ENCODE data around the gene RBM19.

The RBM19 gene

DNA sequence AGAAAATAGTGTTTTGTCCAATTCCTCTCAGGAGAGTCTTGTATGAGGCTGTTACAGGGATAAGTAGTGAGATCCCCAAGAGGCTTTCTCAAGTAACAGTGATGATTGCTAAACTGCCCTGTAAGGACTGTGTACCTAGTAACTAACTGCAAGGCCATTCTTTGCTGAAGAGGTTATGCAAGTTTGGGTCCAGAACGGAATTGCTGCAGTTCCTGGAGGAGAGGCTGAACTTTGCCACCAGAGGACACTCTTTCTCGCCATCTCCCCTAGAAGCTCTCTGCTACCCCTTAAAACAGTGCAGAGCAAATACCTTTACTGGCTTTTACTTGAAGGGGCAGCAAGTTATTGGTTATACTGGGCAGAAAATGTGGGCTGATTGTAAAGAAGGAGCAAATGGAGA, 180.0 kb downstream of the RBM19 start:
- TF ChIP-seq FOXK2 (IDR thresholded peaks at IDR 0.05): no peak
- no peak for TF ChIP-seq ELF4 (IDR thresholded peaks at IDR 0.05)
- no peak for TF ChIP-seq FOXA1 (IDR thresholded peaks at IDR 0.05)
- no peak for TF ChIP-seq L3MBTL2 (conservative IDR thresholded peaks at IDR 0.05)
- no peak for TF ChIP-seq SP1 (IDR thresholded peaks at IDR 0.05)
- TF ChIP-seq FOXM1 (IDR thresholded peaks at IDR 0.05; ENCODE audit: borderline replicate concordance): no peak
- no peak for TF ChIP-seq BHLHE40 (IDR thresholded peaks at IDR 0.05; ENCODE audit: borderline replicate concordance)
- no peak for TF ChIP-seq NFRKB (IDR thresholded peaks at IDR 0.05)
- TF ChIP-seq, protein P1, sequence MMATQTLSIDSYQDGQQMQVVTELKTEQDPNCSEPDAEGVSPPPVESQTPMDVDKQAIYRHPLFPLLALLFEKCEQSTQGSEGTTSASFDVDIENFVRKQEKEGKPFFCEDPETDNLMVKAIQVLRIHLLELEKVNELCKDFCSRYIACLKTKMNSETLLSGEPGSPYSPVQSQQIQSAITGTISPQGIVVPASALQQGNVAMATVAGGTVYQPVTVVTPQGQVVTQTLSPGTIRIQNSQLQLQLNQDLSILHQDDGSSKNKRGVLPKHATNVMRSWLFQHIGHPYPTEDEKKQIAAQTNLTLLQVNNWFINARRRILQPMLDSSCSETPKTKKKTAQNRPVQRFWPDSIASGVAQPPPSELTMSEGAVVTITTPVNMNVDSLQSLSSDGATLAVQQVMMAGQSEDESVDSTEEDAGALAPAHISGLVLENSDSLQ (IDR thresholded peaks at IDR 0.05): no peak
- TF ChIP-seq ARNT (IDR thresholded peaks at IDR 0.05): no peak
- ChIA-PET POLR2A (no interaction called here), CTCF (no interaction called here)
- DNase-seq (ENCODE audit: extremely low spot score): no peak

DNA sequence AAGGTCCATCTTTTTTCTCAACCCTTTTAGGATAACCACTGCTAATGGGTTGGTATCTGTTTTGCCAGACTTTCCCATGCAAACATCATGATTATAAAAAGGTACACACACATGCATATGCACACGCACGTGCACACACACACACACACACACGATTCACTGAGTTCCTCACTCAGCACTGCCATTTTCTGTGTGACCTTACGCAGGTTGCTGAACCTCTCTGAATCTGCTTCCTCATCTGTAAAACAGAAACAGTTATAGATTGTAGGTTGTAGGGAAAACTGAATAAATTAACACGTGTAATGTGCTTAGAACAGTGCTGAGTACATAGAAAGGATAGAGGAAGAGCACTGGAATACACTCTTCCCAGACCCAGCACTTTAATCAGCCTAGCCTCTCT, 182.3 kb downstream of the RBM19 start:
- TF ChIP-seq L3MBTL2 (conservative IDR thresholded peaks at IDR 0.05) (no peak), ARNT (IDR thresholded peaks at IDR 0.05) (no peak), ZNF384 (IDR thresholded peaks at IDR 0.05) (no peak), FOXK2 (IDR thresholded peaks at IDR 0.05) (no peak), HDGF (IDR thresholded peaks at IDR 0.05; ENCODE audit: borderline replicate concordance) (no peak), NFRKB (IDR thresholded peaks at IDR 0.05) (no peak), FOXA1 (IDR thresholded peaks at IDR 0.05) (no peak), ELF4 (IDR thresholded peaks at IDR 0.05) (no peak), TARDBP (IDR thresholded peaks at IDR 0.05) (no peak), FOXM1 (IDR thresholded peaks at IDR 0.05; ENCODE audit: borderline replicate concordance) (no peak), SUZ12 (IDR thresholded peaks at IDR 0.05) (no peak), CTBP1 (IDR thresholded peaks at IDR 0.05; ENCODE audit: borderline replicate concordance) (no peak)
- TF ChIP-seq, protein P1 (IDR thresholded peaks at IDR 0.05): no peak
- POLR2A ChIA-PET: no interaction called here

DNA sequence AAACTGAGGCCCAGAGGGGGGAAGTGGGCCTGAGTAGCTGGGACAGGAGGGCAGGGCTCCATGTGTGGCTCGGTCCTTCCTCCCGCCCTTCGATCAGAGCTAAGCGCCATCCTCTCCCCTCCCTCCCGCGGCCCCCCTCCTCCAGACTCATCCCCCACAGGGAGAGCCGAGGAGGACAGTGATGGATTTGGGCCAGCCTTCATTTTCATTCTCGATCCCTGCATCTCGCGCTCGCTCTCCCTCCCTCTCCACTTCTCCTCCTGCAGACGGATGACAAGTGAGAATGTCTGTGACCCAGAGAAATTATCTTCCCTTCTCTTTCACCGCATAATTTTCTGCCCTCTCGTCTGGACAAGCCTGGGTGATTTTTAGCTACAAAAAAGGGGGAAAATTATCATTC, 183.3 kb downstream of the RBM19 start:
- CTCF ChIA-PET: no interaction called here
- no peak for TF ChIP-seq TARDBP (IDR thresholded peaks at IDR 0.05)
- no peak for TF ChIP-seq ARNT (IDR thresholded peaks at IDR 0.05)
- TF ChIP-seq, protein P1 (IDR thresholded peaks at IDR 0.05): no peak
- no peak for TF ChIP-seq FOXK2 (IDR thresholded peaks at IDR 0.05)
- TF ChIP-seq SUZ12 (IDR thresholded peaks at IDR 0.05): no peak
- no peak for TF ChIP-seq ZNF384 (IDR thresholded peaks at IDR 0.05)
- TF ChIP-seq CTBP1 (IDR thresholded peaks at IDR 0.05; ENCODE audit: borderline replicate concordance): no peak
- no peak for TF ChIP-seq HDGF (IDR thresholded peaks at IDR 0.05; ENCODE audit: borderline replicate concordance)
- TF ChIP-seq ELF4 (IDR thresholded peaks at IDR 0.05): no peak
- TF ChIP-seq L3MBTL2 (conservative IDR thresholded peaks at IDR 0.05): no peak
- TF ChIP-seq FOXM1 (IDR thresholded peaks at IDR 0.05; ENCODE audit: borderline replicate concordance): no peak
- TF ChIP-seq LEF1 (IDR thresholded peaks at IDR 0.05; ENCODE audit: borderline replicate concordance): no peak
- no peak for TF ChIP-seq BHLHE40 (IDR thresholded peaks at IDR 0.05; ENCODE audit: borderline replicate concordance)
- no peak for DNase-seq (ENCODE audit: extremely low spot score)
- POLR2A ChIA-PET: no interaction called here

More for the DNA sequence above, 182.3 kb downstream of the RBM19 start:
- CTCF ChIA-PET: no interaction called here
- DNase-seq (ENCODE audit: extremely low spot score): no peak

DNA sequence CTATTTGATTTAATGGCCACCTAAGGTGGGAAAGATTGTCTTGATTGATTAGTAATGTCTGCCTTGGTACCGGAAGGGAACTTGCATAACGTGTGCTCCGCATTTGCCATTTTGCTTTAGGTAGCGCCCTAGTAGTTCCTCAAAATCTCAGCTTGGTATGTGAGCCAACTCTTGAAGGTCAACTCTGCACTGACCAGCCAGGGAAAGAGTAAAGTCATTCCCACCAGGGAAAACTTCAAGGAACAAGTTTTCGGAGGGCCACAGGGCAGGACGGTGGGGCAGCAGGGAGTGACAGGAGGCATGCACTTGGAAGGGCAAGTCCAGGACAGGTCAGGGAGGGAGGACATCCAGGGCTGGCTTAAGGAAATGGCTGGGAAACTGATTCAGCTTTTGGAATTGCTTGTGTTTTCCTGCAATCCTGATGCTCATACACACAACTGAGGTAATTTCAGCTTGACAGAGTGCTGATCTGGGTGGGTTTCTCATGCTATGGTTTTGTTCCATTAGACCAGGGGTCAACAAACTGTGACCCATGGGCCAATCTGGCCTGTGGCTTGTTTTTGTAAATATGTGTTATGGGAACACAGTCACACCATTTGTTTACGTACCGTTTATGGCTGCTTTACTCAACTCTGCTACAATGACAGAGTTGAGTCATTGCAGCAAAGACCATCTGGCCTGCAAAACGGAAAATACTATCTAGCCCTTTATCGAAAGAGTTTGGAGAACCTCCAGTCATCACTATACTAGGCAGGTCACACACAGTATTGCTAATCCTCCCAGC, 184.5 kb downstream of the RBM19 start:
- POLR2A ChIA-PET: no interaction called here
- DNase-seq (ENCODE audit: extremely low spot score): no peak
- CTCF ChIA-PET: no interaction called here
- TF ChIP-seq, protein P1 (IDR thresholded peaks at IDR 0.05): no peak
- no peak for TF ChIP-seq HDGF (IDR thresholded peaks at IDR 0.05; ENCODE audit: borderline replicate concordance)

DNA sequence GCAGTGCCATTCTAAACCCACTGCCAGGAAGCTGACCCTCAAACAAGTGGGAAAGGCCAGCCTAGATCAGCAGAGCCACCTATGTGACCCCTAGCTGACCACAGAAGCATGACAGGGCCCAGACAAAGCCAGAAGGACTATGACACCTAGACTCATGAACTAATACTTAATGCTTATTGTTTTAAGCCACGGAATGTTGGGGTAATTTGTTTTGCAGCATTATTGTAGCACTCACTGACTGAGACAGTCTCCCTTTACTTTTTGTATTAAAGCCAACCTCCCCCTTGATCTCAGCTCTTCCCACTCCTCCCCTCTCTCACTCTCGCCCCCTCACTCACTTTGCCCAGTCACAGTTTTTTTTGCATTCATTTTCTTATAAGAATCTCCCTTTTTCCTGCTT, 186.4 kb downstream of the RBM19 start:
- no peak for DNase-seq (ENCODE audit: extremely low spot score)
- CTCF ChIA-PET: no interaction called here
- TF ChIP-seq HDGF (IDR thresholded peaks at IDR 0.05; ENCODE audit: borderline replicate concordance) (no peak), LEF1 (IDR thresholded peaks at IDR 0.05; ENCODE audit: borderline replicate concordance) (no peak), CTBP1 (IDR thresholded peaks at IDR 0.05; ENCODE audit: borderline replicate concordance) (no peak), TARDBP (IDR thresholded peaks at IDR 0.05) (no peak), ELF4 (IDR thresholded peaks at IDR 0.05) (no peak), L3MBTL2 (conservative IDR thresholded peaks at IDR 0.05) (no peak), SP1 (IDR thresholded peaks at IDR 0.05) (no peak), BHLHE40 (IDR thresholded peaks at IDR 0.05; ENCODE audit: borderline replicate concordance) (no peak), ARNT (IDR thresholded peaks at IDR 0.05) (no peak), FOXA1 (IDR thresholded peaks at IDR 0.05) (no peak), NFRKB (IDR thresholded peaks at IDR 0.05) (no peak), FOXK2 (IDR thresholded peaks at IDR 0.05) (no peak), ZNF384 (IDR thresholded peaks at IDR 0.05) (no peak), SUZ12 (IDR thresholded peaks at IDR 0.05) (no peak), FOXM1 (IDR thresholded peaks at IDR 0.05; ENCODE audit: borderline replicate concordance) (no peak)
- TF ChIP-seq, protein P1 (IDR thresholded peaks at IDR 0.05): no peak
- POLR2A ChIA-PET: no interaction called here
